Hepatic stellate cell (primary cell): Measurements from ENCODE around the gene CIT.

Experiments
- DNase-seq: peaks from one replicate; pipeline ENCODE4 v3.0.0; 2011; ENCODE audit warnings: low spot score

Gene CIT

DNA sequence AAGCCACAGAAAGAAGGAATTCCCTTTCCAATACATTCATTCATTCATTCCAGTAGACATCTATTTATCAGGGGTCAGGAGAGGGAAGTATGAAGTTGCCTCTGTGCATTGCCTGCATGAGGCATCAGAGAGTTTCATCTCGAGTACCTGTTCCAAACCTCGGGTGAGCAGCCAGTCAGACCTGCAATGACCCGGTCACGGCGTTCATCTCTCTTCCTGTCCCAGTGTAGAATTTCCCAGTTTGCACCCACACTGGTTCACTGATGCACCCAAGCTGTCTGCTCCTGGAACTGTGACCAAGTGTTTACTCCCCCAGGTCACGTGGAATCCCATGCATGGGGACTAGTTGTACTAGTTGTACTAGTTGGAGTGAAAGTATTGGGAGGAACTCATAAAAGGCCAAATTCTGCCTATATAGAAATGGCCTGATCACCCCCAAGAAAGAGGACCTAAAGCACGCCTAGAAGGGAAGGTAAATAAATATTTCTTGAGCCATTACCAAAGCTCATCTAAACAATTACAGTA, 231.5 kb downstream of the CIT start:
- DNase-seq, result no peak

DNA sequence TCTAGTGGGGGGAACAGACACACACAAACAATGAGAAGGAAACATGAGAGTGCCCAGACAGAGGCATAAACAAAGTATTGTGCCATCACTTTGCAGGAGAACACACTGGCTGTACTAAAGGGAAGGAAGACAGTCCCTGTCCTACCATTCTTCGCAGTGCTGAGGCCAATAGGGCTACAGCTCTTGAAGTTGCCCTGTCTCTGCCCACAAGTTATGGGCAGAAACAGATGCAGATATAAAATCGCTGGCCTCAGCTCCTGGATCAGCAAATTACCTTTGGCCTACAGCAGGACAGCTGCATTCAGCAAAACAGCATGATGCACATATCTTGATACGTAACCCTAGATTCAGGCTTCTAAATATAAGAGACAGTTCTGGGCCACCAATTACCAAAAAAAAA, 232.2 kb downstream of the CIT start:
- no peak for DNase-seq

DNA sequence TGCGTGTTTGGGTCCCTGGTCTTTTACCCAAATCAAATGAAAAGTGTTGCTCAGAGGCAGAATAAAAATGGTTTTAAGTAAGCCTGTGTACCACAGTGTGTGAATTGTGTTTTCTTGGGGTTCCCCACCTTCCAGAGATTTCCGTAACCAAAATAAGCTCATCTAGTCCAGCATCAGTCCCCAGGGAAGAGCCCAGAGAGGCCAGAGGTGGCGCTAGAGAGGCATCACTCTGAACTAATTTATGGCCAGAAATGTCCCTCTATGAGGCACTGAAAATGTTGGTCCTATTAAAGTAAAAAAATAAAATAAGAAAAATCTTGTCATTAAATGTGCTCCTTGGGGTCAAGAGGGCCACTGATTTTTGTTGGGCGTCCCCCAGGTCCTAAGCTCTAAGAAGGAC, 234.1 kb downstream of the CIT start:
- DNase-seq, result no peak
